NB4 (cell line): ENCODE measurements around the gene ARHGAP19.

Experiments used
- MYC ChIP-seq: IDR thresholded peaks from 2 replicates; pipeline ENCODE4 v1.6.1; 2011; ENCODE audit warnings: low read depth, low read length
- POLR2A ChIP-seq: IDR thresholded peaks from 2 replicates; pipeline ENCODE4 v1.6.1; 2011; ENCODE audit warnings: mild to moderate bottlenecking; ENCODE audit not compliant: insufficient read length; ENCODE audit errors: extremely low read depth
- TF ChIP-seq, protein P1 (sequence below): IDR thresholded peaks from one replicate; pipeline ENCODE4 v1.5.1; 2012; ENCODE audit warnings: low read depth, low read length

DNA sequence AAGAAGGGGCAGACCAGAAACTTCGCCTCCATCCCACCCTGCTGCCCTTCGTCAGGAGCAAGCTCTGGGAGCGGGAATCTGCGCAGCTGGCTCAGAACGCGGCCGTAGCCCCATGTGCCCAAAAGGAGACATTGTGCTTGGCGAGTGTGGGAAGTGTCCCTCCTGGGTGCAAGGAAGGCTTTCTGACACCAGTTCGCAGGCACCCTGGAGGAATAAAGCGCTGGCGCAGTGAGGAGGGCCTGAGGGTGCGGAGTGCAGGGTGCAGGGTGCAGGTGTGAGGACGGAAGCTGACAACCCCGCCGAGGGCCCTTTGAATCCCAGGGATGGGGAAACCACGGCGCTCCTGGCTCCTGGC is 107.5 kb downstream of the ARHGAP19 start:
- TF ChIP-seq, protein P1, sequence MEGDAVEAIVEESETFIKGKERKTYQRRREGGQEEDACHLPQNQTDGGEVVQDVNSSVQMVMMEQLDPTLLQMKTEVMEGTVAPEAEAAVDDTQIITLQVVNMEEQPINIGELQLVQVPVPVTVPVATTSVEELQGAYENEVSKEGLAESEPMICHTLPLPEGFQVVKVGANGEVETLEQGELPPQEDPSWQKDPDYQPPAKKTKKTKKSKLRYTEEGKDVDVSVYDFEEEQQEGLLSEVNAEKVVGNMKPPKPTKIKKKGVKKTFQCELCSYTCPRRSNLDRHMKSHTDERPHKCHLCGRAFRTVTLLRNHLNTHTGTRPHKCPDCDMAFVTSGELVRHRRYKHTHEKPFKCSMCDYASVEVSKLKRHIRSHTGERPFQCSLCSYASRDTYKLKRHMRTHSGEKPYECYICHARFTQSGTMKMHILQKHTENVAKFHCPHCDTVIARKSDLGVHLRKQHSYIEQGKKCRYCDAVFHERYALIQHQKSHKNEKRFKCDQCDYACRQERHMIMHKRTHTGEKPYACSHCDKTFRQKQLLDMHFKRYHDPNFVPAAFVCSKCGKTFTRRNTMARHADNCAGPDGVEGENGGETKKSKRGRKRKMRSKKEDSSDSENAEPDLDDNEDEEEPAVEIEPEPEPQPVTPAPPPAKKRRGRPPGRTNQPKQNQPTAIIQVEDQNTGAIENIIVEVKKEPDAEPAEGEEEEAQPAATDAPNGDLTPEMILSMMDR = no peak
- TF ChIP-seq MYC (no peak), POLR2A (no peak)
